Mucosa of stomach (tissue), 1 donor: Measurements from ENCODE around the gene ISCA1.

Experiments
- H3K27me3 ChIP-seq: one replicate; pipeline ENCODE4 v1.7.0; 2013; ENCODE audit warnings: mild to moderate bottlenecking, low read length; ENCODE audit not compliant: control insufficient read depth, insufficient read depth
- H3K36me3 ChIP-seq: one replicate; pipeline ENCODE4 v1.7.0; 2013; ENCODE audit warnings: low read length; ENCODE audit not compliant: control insufficient read depth, insufficient read depth
- H3K4me1 ChIP-seq: one replicate; pipeline ENCODE4 v1.7.0; 2013; ENCODE audit warnings: mild to moderate bottlenecking, low read length; ENCODE audit not compliant: control insufficient read depth, insufficient read depth
- H3K4me3 ChIP-seq: one replicate; pipeline ENCODE4 v1.7.0; 2013; ENCODE audit warnings: low read length
- H3K9ac ChIP-seq: one replicate; pipeline ENCODE4 v1.7.0; 2013; ENCODE audit warnings: mild to moderate bottlenecking, low read length, moderate library complexity
- H3K9me3 ChIP-seq: one replicate; pipeline ENCODE4 v1.7.0; 2013; ENCODE audit warnings: mild to moderate bottlenecking, low read length, moderate library complexity; ENCODE audit not compliant: control insufficient read depth
- donor health status: Pancreatic carcinoma.

Gene ISCA1

GRCh38 chr9:86253577-86253976, 28.8 kb downstream of the ISCA1 start:
- H3K4me1 ChIP-seq: no peaks in the 10 kb centered on the region
- H3K4me3 ChIP-seq: no peak overlapping the region
- no peaks in the 10 kb centered on the region for H3K27me3 ChIP-seq
- no peaks in the 10 kb centered on the region for H3K36me3 ChIP-seq
- H3K9me3 ChIP-seq: no peaks in the 10 kb centered on the region
- H3K9ac ChIP-seq: no peak overlapping the region

- no peak overlapping the region for H3K9ac ChIP-seq
- no peaks in the 10 kb centered on the region for H3K9me3 ChIP-seq
- no peaks in the 10 kb centered on the region for H3K36me3 ChIP-seq
- H3K4me3 ChIP-seq: no peak overlapping the region
- no peaks in the 10 kb centered on the region for H3K4me1 ChIP-seq
- no peaks in the 10 kb centered on the region for H3K27me3 ChIP-seq
These were observed 29.5 kb downstream of the ISCA1 start for GRCh38 chr9:86252870-86253269.

GRCh38 chr9:86250123-86250522, 32.2 kb downstream of the ISCA1 start:
- H3K9ac ChIP-seq: no peak overlapping the region
- no peaks in the 10 kb centered on the region for H3K9me3 ChIP-seq
- H3K27me3 ChIP-seq: no peaks in the 10 kb centered on the region
- H3K36me3 ChIP-seq: no peaks in the 10 kb centered on the region
- H3K4me3 ChIP-seq: no peak overlapping the region
- H3K4me1 ChIP-seq: no peaks in the 10 kb centered on the region

GRCh38 chr9:86248746-86249145, 33.6 kb downstream of the ISCA1 start:
- H3K4me1 ChIP-seq: no peaks in the 10 kb centered on the region
- no peaks in the 10 kb centered on the region for H3K36me3 ChIP-seq
- no peaks in the 10 kb centered on the region for H3K27me3 ChIP-seq
- no peaks in the 10 kb centered on the region for H3K9me3 ChIP-seq
- H3K4me3 ChIP-seq: no peak overlapping the region
- no peak overlapping the region for H3K9ac ChIP-seq

GRCh38 chr9:86246752-86247161, 35.6 kb downstream of the ISCA1 start:
- no peak overlapping the region for H3K4me3 ChIP-seq
- H3K9me3 ChIP-seq: no peaks in the 10 kb centered on the region

GRCh38 chr9:86242071-86242470, 40.3 kb downstream of the ISCA1 start:
- Histone ChIP-seq H3K36me3 (no peaks in the 10 kb centered on the region), H3K9me3 (no peaks in the 10 kb centered on the region), H3K4me3 (no peak overlapping the region), H3K9ac (no peak overlapping the region), H3K4me1 (no peaks in the 10 kb centered on the region), H3K27me3 (no peaks in the 10 kb centered on the region)

More at GRCh38 chr9:86246752-86247161, 35.6 kb downstream of the ISCA1 start:
- H3K4me1 ChIP-seq: no peaks in the 10 kb centered on the region
- no peak overlapping the region for H3K9ac ChIP-seq
- H3K36me3 ChIP-seq: no peaks in the 10 kb centered on the region
- H3K27me3 ChIP-seq: no peaks in the 10 kb centered on the region

- H3K36me3 ChIP-seq: no peaks in the 10 kb centered on the region
- H3K4me1 ChIP-seq: no peaks in the 10 kb centered on the region
- no peak overlapping the region for H3K4me3 ChIP-seq
- no peaks in the 10 kb centered on the region for H3K27me3 ChIP-seq
- no peak overlapping the region for H3K9ac ChIP-seq
- H3K9me3 ChIP-seq: no peaks in the 10 kb centered on the region
These were observed 41.1 kb downstream of the ISCA1 start for GRCh38 chr9:86241216-86241615.

- no peaks in the 10 kb centered on the region for H3K36me3 ChIP-seq
- no peaks in the 10 kb centered on the region for H3K4me1 ChIP-seq
- no peak overlapping the region for H3K4me3 ChIP-seq
- H3K27me3 ChIP-seq: no peaks in the 10 kb centered on the region
- H3K9me3 ChIP-seq: no peaks in the 10 kb centered on the region
- no peak overlapping the region for H3K9ac ChIP-seq
These were observed 43.2 kb downstream of the ISCA1 start for GRCh38 chr9:86238861-86239770.

- Histone ChIP-seq H3K4me3 (no peak overlapping the region), H3K36me3 (no peaks in the 10 kb centered on the region), H3K9me3 (no peaks in the 10 kb centered on the region), H3K27me3 (no peaks in the 10 kb centered on the region), H3K4me1 (no peaks in the 10 kb centered on the region), H3K9ac (no peak overlapping the region)
These were observed 51.5 kb downstream of the ISCA1 start for GRCh38 chr9:86230858-86231257.

GRCh38 chr9:86222667-86223066, 59.7 kb downstream of the ISCA1 start:
- no peaks in the 10 kb centered on the region for H3K4me1 ChIP-seq
- no peaks in the 10 kb centered on the region for H3K9me3 ChIP-seq
- no peak overlapping the region for H3K4me3 ChIP-seq
- no peaks in the 10 kb centered on the region for H3K36me3 ChIP-seq
- no peaks in the 10 kb centered on the region for H3K27me3 ChIP-seq
- H3K9ac ChIP-seq: no peak overlapping the region

GRCh38 chr9:86219606-86220005, 62.7 kb downstream of the ISCA1 start:
- Histone ChIP-seq H3K36me3 (no peaks in the 10 kb centered on the region), H3K27me3 (no peaks in the 10 kb centered on the region), H3K9me3 (no peaks in the 10 kb centered on the region), H3K9ac (no peak overlapping the region), H3K4me1 (peaks cover 4% of the 10 kb centered on the region), H3K4me3 (no peak overlapping the region)

GRCh38 chr9:86217076-86217755, 65.1 kb downstream of the ISCA1 start:
- Histone ChIP-seq H3K4me1 (peaks cover 4% of the 10 kb centered on the region), H3K9me3 (no peaks in the 10 kb centered on the region)

More at GRCh38 chr9:86217076-86217755, 65.1 kb downstream of the ISCA1 start:
- Histone ChIP-seq H3K36me3 (no peaks in the 10 kb centered on the region), H3K4me3 (no peak overlapping the region), H3K9ac (no peak overlapping the region), H3K27me3 (no peaks in the 10 kb centered on the region)
